Activated CD4-positive, alpha-beta T cell treated with anti-CD3 and anti-CD28 coated beads for 36 hours (primary cell): Measurements from ENCODE around the gene NEU4. TPM values are rescaled to one million over a fixed set of nuclear protein-coding genes. Genes with fewer than 3 reads are reported as not detected.

Source experiments
- ATAC-seq: fragments of 200-7000 bp; cut with Tn5 transposase; one replicate; pipeline ENCODE4 v1.10.0; 2021; ENCODE audit warnings: mild to moderate bottlenecking, moderate library complexity
- CTCF ChIA-PET: fragments of 350-600 bp; sonication (Branson Sonifier 250); formaldehyde crosslinking; loops from one replicate; lab custom pipeline; 2021; ENCODE audit warnings: antibody characterized with exemption; lab: Charles Lee
- POLR2A ChIA-PET: fragments of 350-600 bp; sonication (Branson Sonifier 250); formaldehyde crosslinking; loops from one replicate; lab custom pipeline; 2021; ENCODE audit warnings: antibody characterized with exemption, inconsistent platforms; lab: Charles Lee
- DNase-seq: peaks from one replicate; pipeline ENCODE4 v3.0.0-alpha.2; 2020
- H3K27ac Mint-ChIP-seq: one replicate; pipeline ENCODE4 v1.8.0; 2021; ENCODE audit warnings: mixed read lengths
- H3K27me3 Mint-ChIP-seq: one replicate; pipeline ENCODE4 v1.8.0; 2021; ENCODE audit warnings: mixed read lengths
- H3K36me3 Mint-ChIP-seq: one replicate; pipeline ENCODE4 v1.8.0; 2021; ENCODE audit warnings: low read depth, mixed read lengths
- H3K4me1 Mint-ChIP-seq: one replicate; pipeline ENCODE4 v1.8.0; 2021; ENCODE audit warnings: mixed read lengths
- H3K4me3 Mint-ChIP-seq: one replicate; pipeline ENCODE4 v1.8.0; 2021; ENCODE audit warnings: mild to moderate bottlenecking, moderate library complexity, mixed read lengths
- H3K9me3 Mint-ChIP-seq: one replicate; pipeline ENCODE4 v1.8.0; 2021; ENCODE audit warnings: low read depth, mixed read lengths
- intact Hi-C, 2 experiments: fragments of 100-400 bp; cut with DNase I in 1 of 2; cut with micrococcal nuclease in 1 of 2; formaldehyde crosslinking; loops; one replicate each; pipeline versions ENCODE4 v1.14.2 to v1.15.1; 2022 to 2024; cut with DNase I, micrococcal nuclease
- total RNA-seq, 2 experiments: library from RNA; stranded (reverse); gene quantifications; one replicate each; pipeline ENCODE4 v1.2.3, GENCODE V29; 2021

Gene NEU4
- total RNA-seq, 2 experiments from 2014 or later, result 0.76 to 0.89 TPM

DNA sequence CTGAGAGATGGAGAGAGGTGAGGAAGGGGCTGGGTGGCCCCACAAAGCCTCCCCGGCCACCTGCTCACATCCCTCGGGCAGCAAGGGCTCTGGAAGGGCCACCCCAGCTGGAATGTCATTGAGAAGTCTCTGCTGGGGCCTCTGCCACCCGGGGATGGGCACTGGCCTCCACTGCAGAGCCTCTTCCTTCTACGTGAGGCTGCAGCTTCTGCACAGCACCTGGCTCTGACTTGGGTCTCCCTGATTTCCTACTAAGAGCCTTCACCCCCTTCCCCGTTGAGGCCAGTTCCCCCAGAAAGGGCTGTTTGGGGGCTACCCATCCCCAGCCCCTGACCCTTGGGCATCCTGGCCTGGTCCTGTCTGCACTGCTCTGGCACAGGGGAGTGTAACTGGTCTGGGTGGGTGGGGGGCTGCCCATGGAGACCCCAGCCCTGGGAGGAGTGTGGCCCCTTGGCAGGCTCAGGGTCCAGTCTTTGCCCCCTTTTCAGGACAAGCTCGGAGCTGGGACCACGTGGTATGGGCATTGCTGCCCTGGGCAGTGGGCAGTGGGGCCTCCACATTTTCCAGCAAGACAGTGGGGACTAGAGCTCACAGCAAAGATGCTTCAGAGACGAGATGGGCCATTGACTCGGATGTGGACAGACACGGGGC is 44.1 kb downstream of the NEU4 start:
- ATAC-seq (no peak), DNase-seq (no peak)
- ChIA-PET CTCF (interaction anchor here (0.5 to 0.9 kb wide), 2 partner anchors 15 to 26 kb away, joined by 3 read pairs; no protein-coding TSS in a partner anchor), POLR2A (no interaction called here)
- H3K4me3 Mint-ChIP-seq, result no peak overlapping the region
- no peaks in the 10 kb centered on the region for H3K27me3 Mint-ChIP-seq
- H3K27ac Mint-ChIP-seq, result peak overlapping the region; percentile 55
- H3K4me1 Mint-ChIP-seq, result peaks cover 11% of the 10 kb centered on the region
- intact Hi-C loops, result no loop called here
- peaks cover 19% of the 10 kb centered on the region for H3K36me3 Mint-ChIP-seq
- no peaks in the 10 kb centered on the region for H3K9me3 Mint-ChIP-seq

DNA sequence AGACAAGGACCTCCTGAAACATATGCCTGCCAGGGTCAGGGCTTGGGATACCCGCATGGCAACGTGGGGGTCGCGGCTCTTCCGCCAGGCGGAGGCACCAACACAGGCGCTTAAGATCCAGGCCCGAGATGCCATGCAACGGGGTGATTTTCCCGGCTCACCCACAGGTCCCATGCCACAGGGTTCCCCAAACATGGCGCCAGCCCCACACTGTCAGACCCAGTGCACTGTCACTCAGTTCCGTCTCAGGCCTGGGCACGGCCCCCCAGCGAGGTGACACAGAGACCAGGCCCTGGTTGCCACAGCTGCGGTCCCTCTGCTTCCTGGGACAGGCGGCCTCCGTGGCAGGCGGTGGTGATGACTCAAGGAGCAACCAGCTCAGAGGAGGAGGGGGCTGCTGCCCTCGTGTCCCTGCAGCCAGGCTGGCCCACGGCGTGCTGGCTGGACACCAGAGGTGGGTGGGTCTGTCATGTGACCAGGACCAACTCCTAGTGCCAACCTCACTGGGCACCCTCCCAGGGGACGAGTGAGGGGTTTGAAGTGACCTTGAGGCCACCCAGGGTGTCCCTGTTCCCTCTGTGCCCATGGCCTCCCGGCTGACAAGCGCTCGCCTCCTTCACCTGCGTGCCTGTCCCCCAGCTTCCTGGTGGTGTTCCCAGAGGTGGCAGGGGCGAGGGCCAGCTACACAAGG is 44.8 kb downstream of the NEU4 start:
- no peaks in the 10 kb centered on the region for H3K27me3 Mint-ChIP-seq
- H3K27ac Mint-ChIP-seq, result no peak overlapping the region
- intact Hi-C loops, result no loop called here
- ChIA-PET CTCF (interaction anchor here (0.5 to 0.7 kb wide), 2 partner anchors 9 to 15 kb away, joined by 3 read pairs; no protein-coding TSS in a partner anchor), POLR2A (no interaction called here)
- H3K4me1 Mint-ChIP-seq, result peaks cover 11% of the 10 kb centered on the region
- H3K36me3 Mint-ChIP-seq, result peaks cover 19% of the 10 kb centered on the region
- peak; percentile 37 for DNase-seq
- no peak for ATAC-seq
- H3K4me3 Mint-ChIP-seq, result no peak overlapping the region
- H3K9me3 Mint-ChIP-seq, result no peaks in the 10 kb centered on the region

DNA sequence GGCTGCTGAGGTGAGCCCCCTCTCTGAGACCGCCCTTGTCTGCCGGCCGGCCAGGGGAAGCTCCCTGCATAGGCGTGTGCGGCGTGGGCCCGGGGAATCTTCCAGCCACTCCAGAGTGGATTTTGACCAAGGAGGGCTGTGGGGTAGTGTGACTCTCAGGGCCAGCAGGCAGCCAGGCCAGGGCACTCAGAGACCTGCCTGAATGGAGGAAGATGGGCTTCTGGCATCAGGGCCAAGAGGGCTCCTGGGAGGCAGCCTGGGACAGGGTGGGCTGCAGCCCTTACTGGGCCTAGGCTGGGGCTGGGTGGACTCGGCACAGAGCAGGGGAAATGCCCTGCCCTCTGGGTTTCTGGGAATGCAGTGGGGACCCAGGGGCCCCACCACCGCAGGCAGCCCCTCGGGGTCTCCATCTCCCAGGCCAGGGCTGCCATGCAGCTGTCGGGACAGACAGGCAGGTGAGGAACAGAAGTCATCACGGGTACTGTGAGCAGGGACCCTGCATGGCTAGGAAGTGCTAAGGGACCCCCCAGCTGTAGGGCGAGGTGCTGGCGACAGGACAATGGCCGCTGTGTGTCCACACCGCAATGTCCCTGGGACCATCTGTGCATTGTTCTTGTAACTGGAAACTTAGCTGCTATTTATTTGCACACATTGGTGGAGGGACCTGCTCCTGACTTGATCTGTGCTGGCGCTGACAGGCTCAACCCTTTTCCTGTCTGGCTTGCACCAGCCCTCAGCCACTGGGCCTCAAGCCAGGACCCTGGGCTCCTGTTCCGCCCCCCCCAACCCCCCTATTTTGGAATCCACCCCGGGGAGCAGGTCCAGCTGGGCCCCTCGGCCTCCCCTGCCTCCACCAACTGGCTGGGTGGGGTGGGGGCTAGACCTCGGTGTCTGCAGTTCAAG is 45.6 kb downstream of the NEU4 start:
- H3K4me3 Mint-ChIP-seq, result no peak overlapping the region
- H3K4me1 Mint-ChIP-seq, result peaks cover 15% of the 10 kb centered on the region
- peaks cover 18% of the 10 kb centered on the region for H3K36me3 Mint-ChIP-seq
- intact Hi-C loops, result loop anchor here in 1 of 2 experiments (5.0 kb wide), 1 partner anchor 52 kb away; no protein-coding TSS in a partner anchor
- ATAC-seq (no peak), DNase-seq (peak; percentile 6)
- H3K27me3 Mint-ChIP-seq, result no peaks in the 10 kb centered on the region
- CTCF ChIA-PET, result interaction anchor here (0.7 kb wide), 1 partner anchor 10 kb away, joined by 3 read pairs; no protein-coding TSS in a partner anchor
- H3K27ac Mint-ChIP-seq, result no peak overlapping the region
- H3K9me3 Mint-ChIP-seq, result no peaks in the 10 kb centered on the region
- POLR2A ChIA-PET, result no interaction called here

DNA sequence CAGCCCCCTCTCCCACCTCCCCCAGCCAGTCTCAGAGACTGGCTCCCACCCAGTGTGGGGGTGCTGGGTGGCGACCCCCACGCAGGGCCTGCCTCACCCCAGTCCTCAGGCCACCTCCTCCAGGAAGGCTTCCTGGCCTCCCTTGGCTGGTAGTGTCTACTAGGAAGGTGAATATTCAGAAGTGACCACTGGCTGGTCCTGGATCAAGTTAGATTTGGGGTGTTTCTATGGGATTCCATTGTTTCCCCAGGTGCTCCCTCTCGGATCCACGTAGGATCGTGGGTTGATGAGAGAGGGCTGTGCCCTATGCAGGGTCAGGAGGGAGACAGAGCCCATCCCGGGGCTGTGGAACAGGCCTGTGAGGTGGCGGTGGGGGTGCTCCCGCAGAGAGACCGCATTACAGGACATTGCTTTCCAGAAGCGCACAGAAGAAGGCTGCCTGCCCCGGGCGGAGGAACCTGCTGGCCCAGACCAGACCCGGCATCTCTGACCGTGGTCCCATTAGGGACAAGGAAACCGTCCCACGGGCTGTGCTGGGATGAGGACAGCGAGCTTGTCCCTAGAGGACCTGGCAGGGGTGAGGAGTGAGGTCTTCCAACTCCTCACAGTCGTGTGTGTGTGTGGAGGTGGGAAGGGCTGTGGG is 46.4 kb downstream of the NEU4 start:
- Mint-ChIP-seq H3K27ac (peak overlapping the region; percentile 19), H3K36me3 (peaks cover 15% of the 10 kb centered on the region), H3K9me3 (no peaks in the 10 kb centered on the region), H3K27me3 (no peaks in the 10 kb centered on the region), H3K4me1 (peaks cover 21% of the 10 kb centered on the region), H3K4me3 (peak overlapping the region; percentile 85)
- intact Hi-C loops, result loop anchor here in 1 of 2 experiments (5.0 kb wide), 1 partner anchor 53 kb away; no protein-coding TSS in a partner anchor
- ChIA-PET CTCF (interaction anchor here (1.0 to 1.4 kb wide), 2 partner anchors 23 to 123 kb away, joined by 3 to 5 read pairs; no protein-coding TSS in a partner anchor), POLR2A (interaction anchor here (0.6 kb wide), 1 partner anchor 157 kb away, joined by 6 read pairs; no protein-coding TSS in a partner anchor)
- DNase-seq (peak; percentile 4), ATAC-seq (no peak)

DNA sequence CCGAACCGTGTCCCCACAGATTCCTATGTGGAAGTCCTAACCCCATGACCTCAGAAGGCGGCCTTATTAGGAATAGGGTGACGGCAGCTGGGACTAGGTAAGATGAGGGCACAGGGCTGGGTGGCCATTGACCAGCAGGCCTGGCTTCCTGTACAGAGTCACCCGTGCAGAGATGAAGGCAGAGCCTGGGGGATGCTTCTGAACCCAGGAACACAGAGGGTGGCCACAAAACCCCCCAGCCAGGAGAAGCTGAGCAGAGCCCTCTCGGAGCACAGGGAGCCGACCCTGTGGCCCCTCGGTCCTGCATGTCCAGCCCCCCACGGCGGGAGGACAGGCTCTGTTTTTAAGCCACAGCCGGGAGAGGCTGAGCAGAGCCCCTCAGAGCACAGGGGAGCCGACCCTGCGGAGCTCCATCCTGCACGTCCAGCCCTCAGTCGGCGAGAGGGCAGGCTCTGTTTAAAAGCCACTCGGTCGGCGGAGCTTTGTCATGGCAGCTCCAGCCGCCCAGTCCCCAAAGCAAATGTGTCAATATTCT is 47.0 kb downstream of the NEU4 start:
- ATAC-seq, result no peak
- H3K4me3 Mint-ChIP-seq, result peak overlapping the region; percentile 85
- peak overlapping the region; percentile 19 for H3K27ac Mint-ChIP-seq
- intact Hi-C loops, result loop anchor here in 1 of 2 experiments (5.0 kb wide), 1 partner anchor 54 kb away; no protein-coding TSS in a partner anchor
- POLR2A ChIA-PET, result interaction anchor here (0.7 kb wide), 1 partner anchor 115 kb away, joined by 3 read pairs; no protein-coding TSS in a partner anchor
- no peaks in the 10 kb centered on the region for H3K9me3 Mint-ChIP-seq
- no peak for DNase-seq
- peaks cover 27% of the 10 kb centered on the region for H3K4me1 Mint-ChIP-seq
- no peaks in the 10 kb centered on the region for H3K27me3 Mint-ChIP-seq
- H3K36me3 Mint-ChIP-seq, result peaks cover 14% of the 10 kb centered on the region
- CTCF ChIA-PET, result interaction anchor here (1.0 to 1.4 kb wide), 2 partner anchors 22 to 124 kb away, joined by 3 to 5 read pairs; no protein-coding TSS in a partner anchor

DNA sequence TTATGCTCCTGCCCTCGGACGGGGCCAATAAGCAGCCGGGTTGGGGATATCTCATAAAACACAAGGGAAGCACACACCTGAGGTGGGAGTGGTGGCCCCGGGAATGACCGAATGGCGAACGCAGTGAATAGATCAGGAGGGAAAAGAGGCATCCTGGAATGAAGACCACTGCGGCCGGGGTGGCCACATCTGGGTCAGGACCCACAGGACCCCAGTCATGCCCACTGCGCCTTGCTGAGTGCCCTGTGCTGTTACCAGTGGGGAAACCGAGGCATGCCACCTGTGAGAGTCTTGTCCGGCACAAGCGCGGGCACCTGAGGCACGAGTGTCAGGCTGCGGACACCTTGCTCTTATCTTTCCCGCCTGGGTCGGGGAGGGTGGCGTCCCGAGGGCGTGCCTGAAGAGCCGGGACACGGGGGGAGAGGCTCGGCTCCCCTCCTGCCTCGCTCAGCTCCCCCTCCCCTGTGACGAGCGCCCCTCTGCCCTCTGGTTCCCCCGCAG is 48.1 kb downstream of the NEU4 start:
- intact Hi-C loops, result loop anchor here in 1 of 2 experiments (5.0 kb wide), 1 partner anchor 55 kb away; no protein-coding TSS in a partner anchor
- peak; percentile 4 for DNase-seq
- no peak for ATAC-seq
- Mint-ChIP-seq H3K4me3 (peak overlapping the region; percentile 85), H3K27ac (peak overlapping the region; percentile 25), H3K36me3 (peaks cover 17% of the 10 kb centered on the region), H3K4me1 (peaks cover 39% of the 10 kb centered on the region), H3K27me3 (peaks cover 4% of the 10 kb centered on the region), H3K9me3 (no peaks in the 10 kb centered on the region)
- POLR2A ChIA-PET, result no interaction called here
- CTCF ChIA-PET, result no interaction called here

DNA sequence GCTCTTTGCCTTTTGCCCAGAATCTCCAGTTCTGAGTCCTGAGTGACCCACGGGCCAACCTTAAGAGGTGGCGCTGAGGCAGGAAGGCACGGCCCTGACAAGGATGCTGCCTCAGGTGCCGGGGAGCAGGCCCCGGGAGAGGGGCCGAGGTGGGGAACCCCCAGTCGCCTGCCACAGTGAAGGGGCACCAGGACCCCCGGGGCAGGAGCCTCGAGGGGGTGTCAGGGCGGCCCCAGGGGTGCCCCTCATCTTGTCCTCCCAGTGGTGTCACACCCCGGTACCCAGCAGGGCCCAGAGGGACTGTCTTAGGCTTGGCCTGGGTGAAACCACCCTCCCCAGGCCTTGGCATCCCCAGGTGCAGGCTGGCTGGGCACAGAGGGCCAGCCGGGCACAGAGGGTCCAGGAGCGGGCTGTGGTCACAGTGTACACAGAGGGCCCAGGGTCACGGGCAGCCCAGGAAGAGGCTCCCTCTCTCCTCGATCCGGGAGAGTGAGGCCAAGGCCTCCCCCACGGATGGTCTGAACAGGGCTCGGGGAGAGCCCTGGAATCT is 48.7 kb downstream of the NEU4 start:
- ChIA-PET POLR2A (no interaction called here), CTCF (no interaction called here)
- DNase-seq (peak; percentile 11), ATAC-seq (no peak)
- Mint-ChIP-seq H3K9me3 (no peaks in the 10 kb centered on the region), H3K27ac (peak overlapping the region; percentile 80), H3K4me3 (peak overlapping the region; percentile 85), H3K27me3 (peaks cover 4% of the 10 kb centered on the region), H3K4me1 (peaks cover 44% of the 10 kb centered on the region), H3K36me3 (peaks cover 17% of the 10 kb centered on the region)
- intact Hi-C loops, result loop anchor here in 1 of 2 experiments (2.0 to 5.0 kb wide), 2 partner anchors 55 to 123 kb away; partner anchors contain the start of gene D2HGDH

DNA sequence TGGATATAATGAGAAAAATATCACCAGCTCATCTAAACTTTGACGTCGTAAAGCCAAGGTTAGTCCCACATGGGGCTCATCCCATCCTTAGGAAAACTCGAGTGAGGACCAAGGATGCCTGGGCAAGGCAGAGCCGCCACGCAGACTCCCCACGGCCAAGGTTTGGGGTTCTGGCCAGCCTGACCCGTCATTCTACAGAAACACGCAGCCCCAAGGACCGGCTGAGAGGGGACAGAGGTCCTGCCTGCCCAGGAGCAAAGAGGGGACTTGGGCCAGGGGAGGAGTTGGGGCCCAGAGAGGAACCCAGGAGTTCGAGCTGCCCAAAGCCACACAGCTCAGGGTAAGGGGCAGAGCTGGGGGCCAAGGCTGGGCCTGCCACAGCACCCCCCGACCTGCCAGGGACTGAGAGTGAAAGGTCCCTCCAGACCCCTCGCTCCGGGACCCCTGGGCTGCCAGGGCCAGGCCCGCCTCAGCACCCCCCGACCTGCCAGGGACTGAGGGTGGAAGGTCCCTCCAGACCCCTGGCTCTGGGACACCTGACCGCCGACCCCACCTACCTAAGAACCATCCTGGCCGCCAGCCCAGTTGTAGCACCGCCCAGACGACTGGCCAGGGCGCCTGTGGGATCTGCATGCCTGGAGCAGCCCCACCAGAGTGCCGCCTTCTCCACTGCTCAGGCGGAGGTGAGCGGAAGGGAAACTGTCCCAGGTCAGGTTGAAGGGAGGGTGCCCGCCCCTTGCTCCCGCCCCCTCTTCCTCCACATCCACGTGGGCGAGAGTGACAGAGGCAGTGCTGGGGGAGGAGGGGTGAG is 49.4 kb downstream of the NEU4 start, which contains the start of gene PDCD1:
PDCD1 (minus strand) TSS at position 689 of the 811 bp plus-strand sequence; CDS start at position 633, 56 bp downstream.
- ChIA-PET CTCF (no interaction called here), POLR2A (no interaction called here)
- peaks cover 52% of the 10 kb centered on the region for H3K4me1 Mint-ChIP-seq

DNA sequence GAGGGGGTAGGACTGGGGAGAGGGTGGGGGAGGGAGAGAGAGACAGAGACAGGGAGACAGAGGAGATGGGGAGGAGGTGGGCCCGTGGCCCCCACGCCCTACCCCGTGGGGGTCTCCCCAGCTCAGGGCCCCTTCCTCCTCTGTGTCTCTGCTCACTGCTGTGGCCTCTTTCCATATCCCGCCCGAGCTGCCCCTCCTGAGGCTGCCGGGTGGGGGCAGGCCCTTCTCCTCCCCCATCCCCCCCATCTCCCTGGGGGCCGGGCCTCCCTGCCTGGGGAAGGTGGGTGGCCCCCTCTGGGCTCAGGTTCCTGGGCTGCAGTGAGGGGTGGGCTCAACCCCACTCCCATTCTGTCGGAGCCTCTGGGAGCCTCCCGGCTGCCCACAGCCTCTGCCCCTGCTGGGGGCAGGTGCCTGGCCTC is 50.0 kb downstream of the NEU4 start:
- DNase-seq (no peak), ATAC-seq (peak; percentile 15)
- Mint-ChIP-seq H3K27ac (peak overlapping the region; percentile 95), H3K4me1 (peaks cover 57% of the 10 kb centered on the region), H3K9me3 (peaks cover under 1% of the 10 kb centered on the region), H3K36me3 (peaks cover 16% of the 10 kb centered on the region), H3K4me3 (peak overlapping the region; percentile 85), H3K27me3 (peaks cover 5% of the 10 kb centered on the region)
- intact Hi-C loops, result loop anchor here (1.0 to 5.0 kb wide), 6 partner anchors 9 to 124 kb away; partner anchors contain the start of gene D2HGDH (in 1 of the 2)
- ChIA-PET POLR2A (interaction anchor here (0.9 to 1.5 kb wide), 3 partner anchors 9 to 172 kb away, joined by 3 to 6 read pairs (median 5); partner anchors contain the start of gene DTYMK), CTCF (interaction anchor here (1.4 to 1.9 kb wide), 4 partner anchors 9 to 125 kb away, joined by 3 to 14 read pairs (median 4); partner anchors contain the start of gene D2HGDH)

More for the DNA sequence above, 49.4 kb downstream of the NEU4 start, which contains the start of gene PDCD1:
- ATAC-seq, result peak; percentile 47
- Mint-ChIP-seq H3K27me3 (peaks cover 4% of the 10 kb centered on the region), H3K36me3 (peaks cover 15% of the 10 kb centered on the region), H3K27ac (peak within 1 kb of the TSS; percentile 95), H3K9me3 (no peaks in the 10 kb centered on the region), H3K4me3 (peak within 1 kb of the TSS; percentile 85)
- intact Hi-C loops, result loop anchor here (1.0 to 5.0 kb wide), 6 partner anchors 10 to 124 kb away; partner anchors contain the start of gene D2HGDH (in 1 of the 2)
- peak; percentile 87 for DNase-seq
